ENCODE measurements around the gene PHF8. TPM values are rescaled to one million over a fixed set of nuclear protein-coding genes. Genes with fewer than 3 reads are reported as not detected.
A peak's percentile ranks its signal among the peaks of the same experiment; 100 is the strongest.

Gene PHF8
- total RNA-seq, 1 donor from 2014 or later: 53.4 TPM

DNA sequence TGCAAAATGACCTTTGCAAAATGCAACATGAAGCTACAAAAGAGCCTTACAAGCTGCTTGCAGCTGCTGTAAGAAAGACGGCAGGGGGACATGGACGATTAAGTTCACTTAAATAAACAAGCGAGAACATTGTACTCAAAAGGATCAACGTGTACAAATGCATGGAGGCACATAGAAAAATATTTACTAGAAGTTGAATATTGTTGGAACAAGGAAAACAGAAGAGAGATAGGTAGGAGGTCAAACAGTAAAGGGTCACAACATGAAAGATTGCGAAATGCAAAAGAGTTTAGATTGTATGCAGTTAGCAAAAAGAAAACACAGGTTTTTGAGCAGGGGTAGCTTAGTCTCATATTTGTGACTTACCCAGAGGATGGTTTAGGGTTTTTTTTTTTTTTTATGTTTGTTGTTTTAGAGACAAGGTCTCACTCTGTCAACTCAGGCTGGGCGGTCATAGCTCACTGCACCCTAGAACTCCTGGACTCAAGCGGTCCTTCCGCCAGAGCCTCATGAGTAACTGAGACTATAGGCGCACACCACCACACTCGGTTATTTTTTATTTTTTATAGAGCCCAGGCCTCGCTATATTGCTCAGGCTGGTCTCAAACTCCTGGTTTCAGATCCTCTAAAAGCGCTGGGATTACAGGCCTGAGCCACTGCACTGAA is 1.4 kb upstream of the PHF8 start:
- Mint-ChIP-seq H3K36me3 (ENCODE audit: low read depth) (peaks cover 15% of the 10 kb centered on the region), H3K27me3 (no peaks in the 10 kb centered on the region), H3K4me3 (peak overlapping the region; percentile 93), H3K4me1 (peaks cover 12% of the 10 kb centered on the region), H3K9me3 (no peaks in the 10 kb centered on the region), H3K27ac (peak overlapping the region; percentile 98)
- no peak for DNase-seq
- intact Hi-C loops (cut with micrococcal nuclease): loop anchor here (10.0 kb wide), 1 partner anchor 961 kb away; the partner anchor contains the start of gene TSPYL2

DNA sequence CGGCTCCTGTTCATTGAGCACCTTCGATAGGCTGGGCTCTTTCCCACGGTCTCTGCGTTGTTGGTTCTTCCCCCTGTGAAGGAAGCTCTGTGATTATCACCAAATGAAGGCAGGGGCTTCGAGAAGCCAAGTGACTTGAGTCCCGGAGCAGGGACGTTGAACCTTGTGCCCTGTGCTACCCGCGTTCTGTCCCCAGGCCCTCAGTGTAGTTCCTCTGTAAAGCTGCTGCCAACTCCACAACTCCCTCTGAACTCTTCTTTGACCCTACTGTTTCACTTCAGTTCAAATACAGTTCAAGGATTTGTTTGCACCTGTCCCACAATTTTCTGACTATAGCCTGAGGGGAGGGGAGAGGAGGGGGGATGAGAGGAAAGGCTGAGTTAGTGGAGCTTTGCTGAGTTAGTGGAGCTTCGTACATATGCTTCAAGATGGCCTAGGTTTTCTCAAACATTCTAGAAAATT is 635 bp upstream of the PHF8 start:
- peaks cover 16% of the 10 kb centered on the region for H3K4me1 Mint-ChIP-seq
- no peaks in the 10 kb centered on the region for H3K27me3 Mint-ChIP-seq
- H3K36me3 Mint-ChIP-seq (ENCODE audit: low read depth): peaks cover 18% of the 10 kb centered on the region
- no peaks in the 10 kb centered on the region for H3K9me3 Mint-ChIP-seq
- DNase-seq: no peak
- intact Hi-C loops (cut with micrococcal nuclease): loop anchor here (1.0 to 10.0 kb wide), 9 partner anchors 133 to 1117 kb away; partner anchors contain the start of genes FAM120C, RIBC1, SMC1A and TSPYL2
- peak overlapping the region; percentile 93 for H3K4me3 Mint-ChIP-seq
- H3K27ac Mint-ChIP-seq: peak overlapping the region; percentile 98

DNA sequence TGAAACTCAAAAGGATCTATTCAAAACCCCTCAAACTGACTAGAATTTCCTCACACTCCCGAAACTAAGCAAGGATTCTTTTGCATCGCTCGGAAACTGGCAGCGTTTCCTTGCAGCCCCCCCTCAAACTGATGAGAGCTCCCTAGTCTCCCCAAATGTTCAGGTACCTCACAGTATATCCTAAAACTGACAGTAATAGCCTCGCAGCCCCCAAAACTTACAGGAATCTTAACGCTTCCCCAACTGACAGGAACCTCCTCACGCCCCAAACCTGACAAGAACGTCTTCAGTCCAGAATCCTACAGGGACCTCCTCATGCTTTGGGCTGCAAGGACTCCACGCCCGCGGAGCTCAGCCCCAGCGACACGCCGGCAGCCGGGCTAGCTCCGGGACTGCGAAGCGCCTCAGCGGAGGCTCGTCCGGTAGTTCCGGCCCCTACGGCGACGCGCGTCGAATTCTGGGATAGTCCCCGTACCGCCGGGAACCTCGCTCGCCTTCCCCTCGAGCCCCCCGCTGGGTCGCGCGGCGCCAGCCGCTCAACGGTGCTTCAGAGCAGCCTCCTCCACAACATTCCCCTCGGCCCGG is 640 bp downstream of the PHF8 start:
- H3K27me3 Mint-ChIP-seq: no peaks in the 10 kb centered on the region
- H3K4me1 Mint-ChIP-seq: peaks cover 16% of the 10 kb centered on the region
- peaks cover 22% of the 10 kb centered on the region for H3K36me3 Mint-ChIP-seq (ENCODE audit: low read depth)
- peak; percentile 83 for DNase-seq
- intact Hi-C loops (cut with micrococcal nuclease): loop anchor here (1.0 to 10.0 kb wide), 9 partner anchors 135 to 1119 kb away; partner anchors contain the start of genes FAM120C, RIBC1, SMC1A and TSPYL2
- no peaks in the 10 kb centered on the region for H3K9me3 Mint-ChIP-seq
- peak overlapping the region; percentile 93 for H3K4me3 Mint-ChIP-seq
- H3K27ac Mint-ChIP-seq: peak overlapping the region; percentile 98

DNA sequence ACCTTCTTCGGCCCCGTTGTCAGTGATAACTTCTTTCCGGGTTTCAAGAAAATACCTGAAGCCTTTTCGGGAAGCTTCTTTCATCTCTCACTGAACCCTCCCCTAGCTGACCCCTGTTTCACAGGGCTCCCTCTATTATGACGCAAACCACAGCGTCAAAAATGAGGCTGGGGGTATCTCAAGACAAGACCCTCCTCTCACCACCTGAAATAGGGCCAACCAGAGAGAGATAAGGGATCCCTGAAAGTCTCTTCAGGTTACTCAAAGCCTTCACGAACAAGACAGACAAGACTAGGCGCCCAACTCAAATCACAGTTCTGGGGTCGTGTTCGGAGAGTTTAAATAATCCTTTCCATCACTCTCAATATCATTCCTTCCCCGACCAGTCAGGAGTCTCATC is 1.2 kb downstream of the PHF8 start:
- DNase-seq: peak; percentile 57
- Mint-ChIP-seq H3K9me3 (no peaks in the 10 kb centered on the region), H3K27me3 (no peaks in the 10 kb centered on the region), H3K4me1 (peaks cover 16% of the 10 kb centered on the region), H3K36me3 (ENCODE audit: low read depth) (peaks cover 22% of the 10 kb centered on the region), H3K27ac (peak overlapping the region; percentile 98), H3K4me3 (peak overlapping the region; percentile 93)
- intact Hi-C loops (cut with micrococcal nuclease): loop anchor here (5.0 to 10.0 kb wide), 5 partner anchors 594 to 1119 kb away; partner anchors contain the start of genes RIBC1, SMC1A and TSPYL2

DNA sequence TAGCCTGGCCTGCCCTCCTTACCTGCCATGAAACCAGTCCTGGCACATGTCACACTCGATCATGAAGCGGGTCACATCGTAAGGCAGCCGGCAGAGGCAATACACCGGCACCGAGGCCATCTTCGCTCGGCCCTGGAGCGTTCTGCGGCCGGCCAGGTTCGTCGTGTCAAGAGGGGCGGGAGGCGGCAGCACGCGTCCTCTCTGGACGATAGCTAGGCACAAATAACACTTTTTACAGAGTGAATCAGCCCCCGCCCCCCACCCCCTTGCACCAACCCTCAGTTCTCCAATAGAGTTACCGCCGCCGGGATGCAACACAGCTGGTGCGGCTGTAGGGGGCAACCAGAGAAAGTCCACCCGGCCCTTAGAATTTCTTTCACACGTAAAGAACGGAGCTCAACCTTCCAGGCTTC is 1.7 kb downstream of the PHF8 start:
- peak overlapping the region; percentile 93 for H3K4me3 Mint-ChIP-seq
- no peaks in the 10 kb centered on the region for H3K27me3 Mint-ChIP-seq
- H3K4me1 Mint-ChIP-seq: peaks cover 16% of the 10 kb centered on the region
- H3K27ac Mint-ChIP-seq: peak overlapping the region; percentile 68
- peak; percentile 73 for DNase-seq
- no peaks in the 10 kb centered on the region for H3K9me3 Mint-ChIP-seq
- peaks cover 22% of the 10 kb centered on the region for H3K36me3 Mint-ChIP-seq (ENCODE audit: low read depth)
- intact Hi-C loops (cut with micrococcal nuclease): loop anchor here (5.0 to 10.0 kb wide), 5 partner anchors 595 to 1120 kb away; partner anchors contain the start of genes RIBC1, SMC1A and TSPYL2

DNA sequence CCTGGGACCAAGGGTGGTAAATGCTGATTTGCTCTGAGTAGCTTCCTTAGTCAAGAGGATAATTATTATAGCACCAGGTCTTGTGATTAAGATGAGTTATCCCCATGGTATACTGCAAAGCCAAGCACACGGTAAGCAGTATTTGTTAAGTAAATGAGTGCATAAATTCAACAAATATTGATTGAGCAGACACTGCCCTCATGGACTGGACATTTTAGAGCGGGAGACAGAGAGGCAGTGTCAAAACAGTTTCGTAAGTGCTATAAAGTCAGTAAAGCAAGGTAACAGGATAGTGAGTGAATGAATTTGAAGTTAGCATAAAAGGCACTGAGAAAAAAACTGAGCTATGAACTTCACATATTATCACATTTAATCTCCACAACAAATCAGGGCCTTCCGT is 13.9 kb downstream of the PHF8 start:
- no peak for DNase-seq
- Mint-ChIP-seq H3K27ac (no peak overlapping the region), H3K4me1 (peaks cover 14% of the 10 kb centered on the region), H3K4me3 (no peak overlapping the region), H3K36me3 (ENCODE audit: low read depth) (peaks cover 54% of the 10 kb centered on the region), H3K27me3 (no peaks in the 10 kb centered on the region), H3K9me3 (no peaks in the 10 kb centered on the region)
- intact Hi-C loops (cut with micrococcal nuclease): no loop called here

DNA sequence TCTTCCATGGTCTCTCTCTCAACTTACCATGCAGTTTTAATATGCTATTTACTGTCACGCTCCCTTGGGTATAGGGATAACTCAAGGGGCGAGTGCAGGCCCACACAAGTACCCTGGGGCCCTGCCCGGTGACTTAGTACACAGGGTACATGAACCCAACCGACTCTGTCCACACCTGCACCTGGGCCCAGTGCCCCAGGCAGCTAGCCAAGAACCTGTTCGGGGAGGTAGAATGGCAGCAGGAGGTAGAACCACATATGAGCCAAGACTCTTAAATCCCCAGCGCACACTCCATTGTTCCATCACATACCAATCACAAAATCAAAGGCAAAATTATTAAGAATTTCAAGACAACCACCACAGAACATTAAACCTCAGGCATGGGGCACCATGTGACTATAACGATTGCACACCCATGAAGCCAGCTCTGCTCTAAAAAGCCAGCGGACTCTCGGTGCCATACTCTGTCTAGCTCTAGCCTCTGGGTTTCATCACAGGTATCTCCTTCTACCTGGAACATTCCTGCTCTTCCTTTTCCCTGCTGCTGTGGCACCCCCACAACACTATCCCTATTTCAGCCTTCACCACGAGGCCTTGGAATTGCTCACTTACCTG is 14.6 kb downstream of the PHF8 start:
- Mint-ChIP-seq H3K4me1 (peaks cover 14% of the 10 kb centered on the region), H3K36me3 (ENCODE audit: low read depth) (peaks cover 55% of the 10 kb centered on the region), H3K4me3 (no peak overlapping the region), H3K27me3 (no peaks in the 10 kb centered on the region), H3K27ac (no peak overlapping the region), H3K9me3 (no peaks in the 10 kb centered on the region)
- no peak for DNase-seq
- intact Hi-C loops (cut with micrococcal nuclease): no loop called here

DNA sequence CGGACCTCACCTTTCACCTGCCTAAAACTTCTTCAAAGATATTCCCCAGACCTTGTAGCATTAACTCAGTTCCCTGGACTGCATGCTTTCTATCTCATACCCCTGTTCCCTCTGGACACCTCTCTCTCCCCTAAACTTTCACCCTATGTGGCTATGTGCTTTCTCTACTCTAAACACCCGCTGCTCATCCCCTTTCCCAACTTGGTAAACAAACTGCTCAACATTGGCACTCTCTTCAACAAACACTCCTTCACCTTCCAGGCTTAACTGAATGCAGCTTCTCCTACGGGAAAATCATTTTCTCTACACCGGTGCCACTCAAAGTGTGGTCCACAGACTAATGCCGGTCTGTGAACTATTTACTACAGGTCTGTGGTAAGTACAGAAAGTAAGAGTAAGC is 19.9 kb downstream of the PHF8 start:
- no peak for DNase-seq
- Mint-ChIP-seq H3K9me3 (no peaks in the 10 kb centered on the region), H3K4me1 (peaks cover 10% of the 10 kb centered on the region), H3K27ac (no peak overlapping the region), H3K4me3 (no peak overlapping the region), H3K27me3 (no peaks in the 10 kb centered on the region), H3K36me3 (ENCODE audit: low read depth) (peaks cover 47% of the 10 kb centered on the region)
- intact Hi-C loops (cut with micrococcal nuclease): no loop called here

DNA sequence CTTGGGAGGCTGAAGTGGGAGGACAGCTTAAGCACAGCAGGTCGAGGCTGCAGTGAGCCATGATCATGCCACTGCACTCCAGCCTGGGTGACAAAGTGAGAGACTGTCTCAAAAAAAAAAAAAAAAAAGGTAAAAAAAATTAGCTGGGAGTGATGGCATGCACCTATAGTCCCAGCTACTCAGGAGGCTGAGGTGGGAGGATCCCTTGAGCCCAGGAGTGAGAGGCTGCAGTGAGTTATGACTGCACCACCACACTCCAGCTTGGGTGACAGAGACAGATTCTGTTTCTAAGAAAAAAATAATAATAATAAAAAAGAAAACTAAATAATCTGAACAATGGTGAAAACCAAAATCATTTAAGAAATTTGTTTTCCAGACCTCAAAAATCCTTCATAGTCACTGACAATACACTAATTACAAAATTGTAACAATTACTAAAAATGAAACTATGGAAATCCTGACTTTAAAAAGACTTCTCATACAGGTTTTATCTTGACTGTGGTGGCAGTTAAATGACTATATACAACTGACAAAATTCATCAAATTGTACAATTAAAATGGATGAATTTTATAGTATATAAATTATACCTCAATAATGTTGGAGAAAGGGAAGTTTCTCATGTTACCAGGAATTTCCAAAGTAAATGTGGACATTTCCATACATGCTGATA is 31.3 kb downstream of the PHF8 start:
- Mint-ChIP-seq H3K4me1 (peaks cover 4% of the 10 kb centered on the region), H3K27ac (no peak overlapping the region), H3K9me3 (no peaks in the 10 kb centered on the region), H3K4me3 (no peak overlapping the region), H3K36me3 (ENCODE audit: low read depth) (peaks cover 50% of the 10 kb centered on the region), H3K27me3 (no peaks in the 10 kb centered on the region)
- no peak for DNase-seq
- intact Hi-C loops (cut with micrococcal nuclease): loop anchor here (10.0 kb wide), 1 partner anchor 1742 kb away; no protein-coding TSS in a partner anchor

DNA sequence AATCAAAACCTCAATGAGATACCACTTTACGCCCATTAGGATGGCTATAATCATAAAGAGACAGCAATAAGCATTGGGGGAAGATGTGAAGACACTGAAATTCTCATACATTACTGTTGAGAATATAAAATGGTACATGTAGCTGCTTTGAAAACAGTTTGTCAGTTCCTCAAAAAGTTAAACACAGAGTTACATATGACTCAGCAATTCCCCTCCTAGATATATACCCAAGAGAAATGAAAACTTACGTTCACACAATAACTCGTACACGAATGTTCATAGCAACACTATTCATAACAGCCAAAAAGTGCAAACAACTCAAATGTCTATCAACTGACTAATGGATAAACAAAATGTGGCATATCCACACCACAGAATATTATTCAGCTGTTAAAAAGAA is 36.6 kb downstream of the PHF8 start:
- Mint-ChIP-seq H3K27ac (no peak overlapping the region), H3K36me3 (ENCODE audit: low read depth) (peaks cover 36% of the 10 kb centered on the region), H3K4me1 (peaks cover 2% of the 10 kb centered on the region), H3K27me3 (no peaks in the 10 kb centered on the region), H3K9me3 (no peaks in the 10 kb centered on the region), H3K4me3 (no peak overlapping the region)
- intact Hi-C loops (cut with micrococcal nuclease): no loop called here
- DNase-seq: no peak

DNA sequence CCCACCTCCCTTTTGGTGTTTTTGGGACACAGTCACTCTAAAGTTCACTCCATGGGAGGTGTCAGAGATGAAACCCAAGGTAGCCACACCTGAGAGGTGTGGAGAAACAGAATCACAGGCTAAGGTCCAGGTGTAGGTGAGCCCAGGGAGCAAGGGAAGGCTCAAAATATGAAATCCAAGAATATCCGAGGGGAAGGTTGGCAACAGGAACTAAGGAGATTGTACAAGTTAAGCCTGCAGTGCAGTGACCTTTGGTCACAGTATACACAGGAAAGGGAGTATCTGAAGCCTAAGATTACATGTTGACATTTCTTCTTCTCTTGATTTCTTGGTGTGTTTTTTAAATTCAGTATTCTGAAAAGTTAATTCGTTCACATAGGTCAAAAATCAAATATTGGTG is 46.5 kb downstream of the PHF8 start:
- no peaks in the 10 kb centered on the region for H3K4me1 Mint-ChIP-seq
- H3K36me3 Mint-ChIP-seq (ENCODE audit: low read depth): peaks cover 46% of the 10 kb centered on the region
- no peaks in the 10 kb centered on the region for H3K9me3 Mint-ChIP-seq
- no peak for DNase-seq
- intact Hi-C loops (cut with micrococcal nuclease): no loop called here
- H3K4me3 Mint-ChIP-seq: no peak overlapping the region
- no peak overlapping the region for H3K27ac Mint-ChIP-seq
- no peaks in the 10 kb centered on the region for H3K27me3 Mint-ChIP-seq

DNA sequence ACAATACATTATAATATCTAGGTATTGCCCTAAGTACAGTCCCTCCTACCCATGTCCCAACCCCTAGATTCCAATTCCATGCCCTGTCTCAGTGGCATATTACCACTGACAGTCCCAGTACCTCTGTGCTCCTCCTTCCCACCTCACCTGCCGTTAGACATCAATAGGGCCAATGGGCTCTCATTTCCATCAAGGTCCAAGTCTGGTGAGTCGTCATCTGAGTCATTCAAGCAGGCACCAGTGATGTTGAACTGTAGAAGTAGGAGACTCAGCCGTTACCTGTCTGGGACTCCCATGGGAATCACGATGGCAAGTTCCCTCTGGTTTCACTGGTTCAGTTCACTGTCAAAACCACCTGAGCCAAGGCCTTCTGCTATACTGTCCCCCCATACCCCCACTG is 51.7 kb downstream of the PHF8 start:
- Mint-ChIP-seq H3K36me3 (ENCODE audit: low read depth) (peaks cover 43% of the 10 kb centered on the region), H3K27me3 (no peaks in the 10 kb centered on the region), H3K4me1 (peaks cover 2% of the 10 kb centered on the region), H3K27ac (peak overlapping the region; percentile 32), H3K4me3 (no peak overlapping the region), H3K9me3 (no peaks in the 10 kb centered on the region)
- intact Hi-C loops (cut with micrococcal nuclease): no loop called here
- DNase-seq: no peak

DNA sequence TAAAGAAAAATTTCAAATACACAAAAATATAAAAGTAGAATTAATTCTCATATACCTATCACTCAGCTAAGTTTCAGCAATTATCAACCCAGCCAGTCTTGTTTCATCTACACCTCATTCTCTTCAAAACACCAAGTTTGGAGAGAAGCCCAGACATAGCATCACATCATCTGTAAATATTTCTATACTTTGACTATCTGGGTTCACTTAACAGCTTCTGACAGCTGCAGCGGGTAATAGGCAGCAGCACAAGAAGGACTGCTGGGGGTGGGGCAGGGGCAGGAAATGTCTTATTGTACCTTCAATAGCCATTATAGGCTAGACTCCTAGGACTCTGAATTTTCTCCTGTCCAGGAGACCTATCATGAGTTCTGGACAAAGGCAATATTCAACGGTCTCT is 54.1 kb downstream of the PHF8 start:
- Mint-ChIP-seq H3K27ac (no peak overlapping the region), H3K4me1 (peaks cover 2% of the 10 kb centered on the region), H3K36me3 (ENCODE audit: low read depth) (peaks cover 43% of the 10 kb centered on the region), H3K9me3 (no peaks in the 10 kb centered on the region), H3K4me3 (no peak overlapping the region), H3K27me3 (no peaks in the 10 kb centered on the region)
- DNase-seq: no peak
- intact Hi-C loops (cut with micrococcal nuclease): no loop called here
